K562 (cell line): ENCODE data around the gene TPRG1L. TPM values are rescaled to one million over a fixed set of nuclear protein-coding genes. Genes with fewer than 3 reads are reported as not detected.
A peak's percentile ranks its signal among the peaks of the same experiment; 100 is the strongest.

ENCODE experiments used
- ARID2 ChIP-seq: fragments of 450-650 bp; IDR thresholded peaks from 2 replicates; pipeline ENCODE4 v1.6.1; 2017; ENCODE audit warnings: antibody characterized with exemption, mild to moderate bottlenecking
- ARID3A ChIP-seq: IDR thresholded peaks from 2 replicates; pipeline ENCODE4 v1.6.1; 2012; ENCODE audit warnings: low read depth, low read length, improper control_type of control experiment, borderline replicate concordance
- CBFA2T2 ChIP-seq: fragments of 450-650 bp; conservative IDR thresholded peaks from 2 replicates; pipeline ENCODE4 v1.6.1; 2017; ENCODE audit warnings: mild to moderate bottlenecking
- E2F1 ChIP-seq: sonication (generic); formaldehyde crosslinking; IDR thresholded peaks from 2 replicates; pipeline ENCODE4 v1.8.1; 2023; ENCODE audit warnings: mild to moderate bottlenecking, missing genetic modification reagents, moderate library complexity
- ELF2 ChIP-seq: fragments of 250-450 bp; sonication (Bioruptor Pico); IDR thresholded peaks from 2 replicates; pipeline ENCODE4 v1.5.0; 2021; ENCODE audit warnings: mild to moderate bottlenecking
- EP400 ChIP-seq: fragments of 450-650 bp; IDR thresholded peaks from 2 replicates; pipeline ENCODE4 v1.6.1; 2017; ENCODE audit warnings: antibody characterized with exemption, mild to moderate bottlenecking, moderate library complexity
- GTF2F1 ChIP-seq: IDR thresholded peaks from 2 replicates; pipeline ENCODE4 v1.6.1; 2011; ENCODE audit warnings: low read depth, low read length, improper control_type of control experiment
- HDAC3 ChIP-seq: fragments of 450-650 bp; IDR thresholded peaks from 2 replicates; pipeline ENCODE4 v1.6.1; 2018; ENCODE audit warnings: borderline replicate concordance, mild to moderate bottlenecking, moderate library complexity; ENCODE audit not compliant: partially characterized antibody
- KLF6 ChIP-seq: fragments of 250-450 bp; sonication (Bioruptor Pico); IDR thresholded peaks from 2 replicates; pipeline ENCODE4 v1.4.0; 2020; ENCODE audit warnings: mild to moderate bottlenecking, moderate library complexity, borderline replicate concordance
- NR4A1 ChIP-seq, 2 experiments: fragments of 250-450 bp in 1 of 2; fragments of 450-650 bp in 1 of 2; sonication (Bioruptor Pico) in 1 of 2; IDR thresholded peaks; 2 replicates each; pipeline versions ENCODE4 v1.4.0 to v1.6.1; 2016 to 2020; ENCODE audit warnings: mild to moderate bottlenecking in 2 of 2, missing compliant biosample characterization in 1 of 2, missing genetic modification characterization in 1 of 2, moderate library complexity in 1 of 2
- PTBP1 ChIP-seq: fragments of 200-400 bp; formaldehyde crosslinking; IDR thresholded peaks from 2 replicates; pipeline ENCODE4 v1.6.1; 2017; ENCODE audit warnings: low read depth, low read length
- RFX1 ChIP-seq: fragments of 450-650 bp; IDR thresholded peaks from 2 replicates; pipeline ENCODE4 v1.6.1; 2016; ENCODE audit warnings: mild to moderate bottlenecking, moderate library complexity
- TAF9B ChIP-seq: fragments of 450-650 bp; IDR thresholded peaks from 2 replicates; pipeline ENCODE4 v1.6.1; 2018; ENCODE audit warnings: mild to moderate bottlenecking; ENCODE audit not compliant: partially characterized antibody
- TAL1 ChIP-seq: fragments of 450-650 bp; IDR thresholded peaks from 2 replicates; pipeline ENCODE4 v1.6.1; 2016; ENCODE audit warnings: mild to moderate bottlenecking
- TRIM24 ChIP-seq, 2 experiments: fragments of 450-650 bp; IDR thresholded peaks; 2 replicates each; pipeline ENCODE4 v1.6.1; 2016
- ZBTB2 ChIP-seq: fragments of 450-650 bp; IDR thresholded peaks from 2 replicates; pipeline ENCODE4 v1.6.1; 2016; ENCODE audit warnings: antibody characterized with exemption
- ZNF609 ChIP-seq: sonication (generic); formaldehyde crosslinking; IDR thresholded peaks from 2 replicates; pipeline ENCODE4 v1.8.1; 2023; ENCODE audit warnings: missing genetic modification reagents, mild to moderate bottlenecking, borderline replicate concordance
- polyA plus RNA-seq, 8 experiments: library from polyadenylated mRNA; depleted of rRNA in 4 of 8; stranded (reverse) in 5 of 8; unstranded in 3 of 8; fragments of >200 nt; fragmentation: Nextera tagmentation in 2 of 8; fragmentation: Illumina TruSeq in 1 of 8; extraction: Ambion mirVana in 2 of 8; extraction: Trizol in 1 of 8; gene quantifications; 2 replicates each; pipeline versions ENCODE4 v1.2.1 to v1.2.3, GENCODE V29; 2011 to 2014; ENCODE audit warnings: inconsistent platforms in 1 of 8, missing spikeins in 1 of 8
- total RNA-seq, 7 experiments: library from RNA; depleted of rRNA in 6 of 7; stranded (reverse); fragments of >200 nt in 6 of 7; fragmentation: Illumina TruSeq in 2 of 7; extraction: Trizol in 2 of 7; gene quantifications; 2 replicates each; pipeline versions ENCODE4 v1.2.1 to v1.2.3, GENCODE V29; 2011 to 2021; ENCODE audit warnings: low replicate concordance in 1 of 7

The TPRG1L gene
- total and polyA plus RNA-seq, 9 of the 15 experiments (the other 6 are each of a cell fraction or from before 2014, with no cell fraction given) = 1.6 to 11.0 (median 6.2) TPM

GRCh38 chr1:3624200-3625136 lies at the start of gene TPRG1L (continued):
- TF ChIP-seq ZNF609 = no peak
- TF ChIP-seq TAL1 = no peak
- TF ChIP-seq ZBTB2 = no peak
- peak; percentile 92 for TF ChIP-seq RFX1
- TF ChIP-seq EP400 = no peak
- no peak for TF ChIP-seq PTBP1
- no peak for TF ChIP-seq TAF9B
- TF ChIP-seq ARID2 = no peak
- TF ChIP-seq HDAC3 = no peak
- TF ChIP-seq CBFA2T2 = no peak
- no peak for TF ChIP-seq TRIM24 (IDR thresholded peaks at IDR 0.05)
- no peak for TF ChIP-seq KLF6 (CRISPR knock-in tag)
- no peak for TF ChIP-seq ELF2 (CRISPR knock-in tag)
- TF ChIP-seq GTF2F1 = no peak
- no peak for TF ChIP-seq NR4A1 (CRISPR knock-in tag; IDR thresholded peaks at IDR 0.05)
- TF ChIP-seq NR4A1 (tag; IDR thresholded peaks at IDR 0.05) = no peak
- no peak for TF ChIP-seq ARID3A
- TF ChIP-seq E2F1 (CRISPR knock-in tag) = no peak
